Activated CD4-positive, alpha-beta T cell treated with anti-CD3 and anti-CD28 coated beads for 4 hours (primary cell): ENCODE measurements around the gene PER3.

Source experiments
- DNase-seq, 2 donors: peaks; one replicate each; pipeline ENCODE4 v3.0.0-alpha.2; 2020

Gene PER3

GRCh38 chr1:7878027-7878426, 93.9 kb downstream of the PER3 start:
- DNase-seq, result no peak

GRCh38 chr1:7879228-7879627, 95.1 kb downstream of the PER3 start:
- DNase-seq, result no peak

GRCh38 chr1:7884757-7885156, 100.7 kb downstream of the PER3 start:
- DNase-seq, result no peak

GRCh38 chr1:7885513-7886404, 101.7 kb downstream of the PER3 start:
- peak in 1 of 2 donors; percentile 16 for DNase-seq

- DNase-seq, result no peak
These were observed 102.3 kb downstream of the PER3 start for GRCh38 chr1:7886405-7886745.

GRCh38 chr1:7888248-7889081, 104.4 kb downstream of the PER3 start:
- no peak for DNase-seq

- DNase-seq, result no peak
These were observed 106.8 kb downstream of the PER3 start for GRCh38 chr1:7890853-7891252.

GRCh38 chr1:7891804-7892203, 107.7 kb downstream of the PER3 start:
- no peak for DNase-seq

- DNase-seq, result no peak
These were observed 109.6 kb downstream of the PER3 start for GRCh38 chr1:7893529-7894180.
